Activated T-cell treated with anti-CD3 and anti-CD28 coated beads, Interleukin-2, amount 50 U/mL, for 72 hours (primary cell): ENCODE results near the gene SRPK2. TPM values are rescaled to one million over a fixed set of nuclear protein-coding genes. Genes with fewer than 3 reads are reported as not detected.
A peak's percentile ranks its signal among the peaks of the same experiment; 100 is the strongest.
"Not testable (repeated sequence)": the region's sequence is repeated elsewhere in the genome, so short reads cannot be mapped to it uniquely, and the experiment has no call there.

Source experiments
- ATAC-seq, 2 donors: fragments of 150-1000 bp; cut with Tn5 transposase; replicated peaks in 1 of 2; 2 replicates each; pipeline ENCODE4 v1.10.0; 2021; ENCODE audit warnings: moderate library complexity in 2 of 2, mild to moderate bottlenecking in 1 of 2
- DNase-seq, 2 donors: peaks; one replicate each; pipeline ENCODE4 v3.0.0; 2021 to 2022; ENCODE audit warnings: mixed read lengths in 1 of 2
- H3K27ac Mint-ChIP-seq: one replicate; pipeline ENCODE4 v1.8.0; 2022; ENCODE audit warnings: mild to moderate bottlenecking, moderate library complexity, mixed read lengths
- H3K27me3 Mint-ChIP-seq: one replicate; pipeline ENCODE4 v1.8.0; 2022; ENCODE audit warnings: low read depth, mixed read lengths
- H3K36me3 Mint-ChIP-seq, 2 donors: one replicate each; pipeline ENCODE4 v1.8.0; 2022; ENCODE audit warnings: mixed read lengths in 2 of 2, mild to moderate bottlenecking in 1 of 2; ENCODE audit not compliant: insufficient read depth in 2 of 2
- H3K4me1 Mint-ChIP-seq: one replicate; pipeline ENCODE4 v1.8.0; 2022; ENCODE audit warnings: low read depth, mixed read lengths
- H3K4me3 Mint-ChIP-seq, 2 donors: one replicate each; pipeline ENCODE4 v1.8.0; 2022; ENCODE audit warnings: mild to moderate bottlenecking in 2 of 2, mixed read lengths in 2 of 2, moderate library complexity in 2 of 2
- H3K9me3 Mint-ChIP-seq, 2 donors: one replicate each; pipeline ENCODE4 v1.8.0; 2022; ENCODE audit warnings: mixed read lengths in 2 of 2
- total RNA-seq, 2 donors: library from RNA; stranded (reverse); gene quantifications; one replicate each; pipeline ENCODE4 v1.2.3, GENCODE V29; 2022

SRPK2 gene
- total RNA-seq, 2 donors from 2014 or later, result 45.4 to 51.0 TPM

- no peak for ATAC-seq
- H3K27ac Mint-ChIP-seq, result no peak overlapping the region
- peaks cover 81% of the 10 kb centered on the region for H3K4me1 Mint-ChIP-seq
These were observed 178.9 kb downstream of the SRPK2 start for GRCh38 chr7:105209870-105210269.

GRCh38 chr7:105209433-105209832 lies 179.3 kb downstream of the SRPK2 start:
- Mint-ChIP-seq H3K4me1 (peaks cover 81% of the 10 kb centered on the region), H3K27ac (peak overlapping the region; percentile 82), H3K27me3 (no peaks in the 10 kb centered on the region), H3K9me3 (peaks cover 1 to 4% of the 10 kb centered on the region in 2 donors), H3K4me3 (peak overlapping the region; percentile 76 to 89), H3K36me3 (peaks cover 0 to 6% of the 10 kb centered on the region in 2 donors)
- ATAC-seq (no peak), DNase-seq (no peak)

More at GRCh38 chr7:105209870-105210269, 178.9 kb downstream of the SRPK2 start:
- Mint-ChIP-seq H3K9me3 (peaks cover 1 to 4% of the 10 kb centered on the region in 2 donors), H3K4me3 (peak overlapping the region; percentile 41 to 75), H3K36me3 (peaks cover 0 to 6% of the 10 kb centered on the region in 2 donors), H3K27me3 (no peaks in the 10 kb centered on the region)
- DNase-seq, result no peak

- peaks cover 76% of the 10 kb centered on the region for H3K4me1 Mint-ChIP-seq
These were observed 181.7 kb downstream of the SRPK2 start for GRCh38 chr7:105206985-105207384.

GRCh38 chr7:105205592-105206237 lies 183.0 kb downstream of the SRPK2 start:
- peak overlapping the region; percentile 93 for H3K27ac Mint-ChIP-seq
- ATAC-seq (peak; percentile 89 to 90), DNase-seq (peak; percentile 55 to 59)
- H3K4me3 Mint-ChIP-seq, result peak overlapping the region; percentile 57 to 74
- peaks cover 0 to 6% of the 10 kb centered on the region in 2 donors for H3K36me3 Mint-ChIP-seq
- H3K9me3 Mint-ChIP-seq, result peaks cover 0 to 2% of the 10 kb centered on the region in 2 donors
- no peaks in the 10 kb centered on the region for H3K27me3 Mint-ChIP-seq
- H3K4me1 Mint-ChIP-seq, result peaks cover 67% of the 10 kb centered on the region

More at GRCh38 chr7:105206985-105207384, 181.7 kb downstream of the SRPK2 start:
- Mint-ChIP-seq H3K9me3 (peaks cover 1 to 4% of the 10 kb centered on the region in 2 donors), H3K27ac (peak overlapping the region; percentile 88), H3K36me3 (peaks cover 0 to 9% of the 10 kb centered on the region in 2 donors), H3K27me3 (no peaks in the 10 kb centered on the region), H3K4me3 (peak overlapping the region in 1 of 2 donors; percentile 33)
- no peak for ATAC-seq
- no peak for DNase-seq

- Mint-ChIP-seq H3K27me3 (no peaks in the 10 kb centered on the region), H3K4me3 (peak overlapping the region; percentile 57 to 74), H3K27ac (peak overlapping the region; percentile 91), H3K9me3 (peaks cover 0 to 2% of the 10 kb centered on the region in 2 donors), H3K36me3 (peaks cover 0 to 6% of the 10 kb centered on the region in 2 donors), H3K4me1 (peaks cover 63% of the 10 kb centered on the region)
- DNase-seq (no peak), ATAC-seq (no peak)
These were observed 183.8 kb downstream of the SRPK2 start for GRCh38 chr7:105204953-105205352.

- Mint-ChIP-seq H3K4me3 (no peak overlapping the region), H3K36me3 (peaks cover 0 to 6% of the 10 kb centered on the region in 2 donors), H3K27me3 (no peaks in the 10 kb centered on the region), H3K27ac (no peak overlapping the region), H3K4me1 (peaks cover 60% of the 10 kb centered on the region), H3K9me3 (peaks cover 0 to 2% of the 10 kb centered on the region in 2 donors)
- ATAC-seq (no peak), DNase-seq (no peak)
These were observed 184.2 kb downstream of the SRPK2 start for GRCh38 chr7:105204520-105204919.

GRCh38 chr7:105202616-105203015 lies 186.1 kb downstream of the SRPK2 start:
- Mint-ChIP-seq H3K4me1 (peaks cover 57% of the 10 kb centered on the region), H3K36me3 (peaks cover 3 to 4% of the 10 kb centered on the region in 2 donors), H3K4me3 (no peak overlapping the region), H3K27me3 (no peaks in the 10 kb centered on the region), H3K9me3 (no peaks in the 10 kb centered on the region), H3K27ac (no peak overlapping the region)
- ATAC-seq (no peak), DNase-seq (no peak)

GRCh38 chr7:105199386-105199785 lies 189.3 kb downstream of the SRPK2 start:
- no peak overlapping the region for H3K27ac Mint-ChIP-seq
- peaks cover 3% of the 10 kb centered on the region in 2 donors for H3K36me3 Mint-ChIP-seq
- H3K9me3 Mint-ChIP-seq, result no peaks in the 10 kb centered on the region
- H3K4me1 Mint-ChIP-seq, result peaks cover 36% of the 10 kb centered on the region
- no peak overlapping the region for H3K4me3 Mint-ChIP-seq
- H3K27me3 Mint-ChIP-seq, result no peaks in the 10 kb centered on the region
- DNase-seq (no peak), ATAC-seq (no peak)

GRCh38 chr7:105198223-105198622 lies 190.5 kb downstream of the SRPK2 start:
- peaks cover 32% of the 10 kb centered on the region for H3K4me1 Mint-ChIP-seq

GRCh38 chr7:105196473-105196872 lies 192.2 kb downstream of the SRPK2 start:
- no peak overlapping the region for H3K27ac Mint-ChIP-seq
- no peaks in the 10 kb centered on the region for H3K27me3 Mint-ChIP-seq
- no peak for DNase-seq
- no peaks in the 10 kb centered on the region for H3K9me3 Mint-ChIP-seq
- H3K36me3 Mint-ChIP-seq, result peaks cover 0 to 3% of the 10 kb centered on the region in 2 donors
- peaks cover 26% of the 10 kb centered on the region for H3K4me1 Mint-ChIP-seq
- ATAC-seq, result no peak
- no peak overlapping the region for H3K4me3 Mint-ChIP-seq

More at GRCh38 chr7:105198223-105198622, 190.5 kb downstream of the SRPK2 start:
- Mint-ChIP-seq H3K27ac (no peak overlapping the region), H3K36me3 (peaks cover 3% of the 10 kb centered on the region in 2 donors), H3K4me3 (no peak overlapping the region), H3K9me3 (no peaks in the 10 kb centered on the region), H3K27me3 (no peaks in the 10 kb centered on the region)
- ATAC-seq, result no peak
- no peak for DNase-seq

- Mint-ChIP-seq H3K36me3 (peaks cover 0 to 3% of the 10 kb centered on the region in 2 donors), H3K4me3 (no peak overlapping the region), H3K9me3 (no peaks in the 10 kb centered on the region)
These were observed 192.8 kb downstream of the SRPK2 start for GRCh38 chr7:105195891-105196290.

GRCh38 chr7:105194959-105195358 lies 193.8 kb downstream of the SRPK2 start:
- not testable (repeated sequence) for DNase-seq, ATAC-seq, H3K9me3 Mint-ChIP-seq, H3K36me3 Mint-ChIP-seq, H3K27me3 Mint-ChIP-seq, H3K4me3 Mint-ChIP-seq, H3K27ac Mint-ChIP-seq
- H3K4me1 Mint-ChIP-seq, result peaks cover 26% of the 10 kb centered on the region

More at GRCh38 chr7:105195891-105196290, 192.8 kb downstream of the SRPK2 start:
- H3K27ac Mint-ChIP-seq, result no peak overlapping the region
- peaks cover 26% of the 10 kb centered on the region for H3K4me1 Mint-ChIP-seq
- no peaks in the 10 kb centered on the region for H3K27me3 Mint-ChIP-seq
- DNase-seq (no peak), ATAC-seq (no peak)

- H3K4me3 Mint-ChIP-seq, result no peak overlapping the region
- H3K27me3 Mint-ChIP-seq, result no peaks in the 10 kb centered on the region
- ATAC-seq (no peak), DNase-seq (no peak)
- H3K4me1 Mint-ChIP-seq, result peaks cover 29% of the 10 kb centered on the region
- H3K27ac Mint-ChIP-seq, result no peak overlapping the region
- peaks cover 0 to 2% of the 10 kb centered on the region in 2 donors for H3K36me3 Mint-ChIP-seq
- peaks cover 0 to 1% of the 10 kb centered on the region in 2 donors for H3K9me3 Mint-ChIP-seq
These were observed 197.4 kb downstream of the SRPK2 start for GRCh38 chr7:105191331-105191730.
